GM23338 (cell line): ENCODE measurements around the gene NPAP1. TPM values are rescaled to one million over a fixed set of nuclear protein-coding genes. Genes with fewer than 3 reads are reported as not detected.
A peak's percentile ranks its signal among the peaks of the same experiment; 100 is the strongest.

Experiments
- ATAC-seq: fragments of 200-7000 bp; cut with Tn5 transposase; 3 replicates; pipeline ENCODE4 v1.9.1; 2020
- DNase-seq: peaks from one replicate; pipeline ENCODE4 v3.0.0-alpha.2; 2015; ENCODE audit warnings: low spot score
- H2AFZ ChIP-seq: fragments of 200-600 bp; sonication (generic); 2 replicates; pipeline ENCODE4 v1.8.0; 2016; ENCODE audit warnings: antibody characterized with exemption, mild to moderate bottlenecking, moderate library complexity
- H3F3A ChIP-seq: fragments of 200-600 bp; sonication (generic); replicated peaks from 2 replicates; pipeline ENCODE4 v1.8.0; 2017; ENCODE audit warnings: antibody characterized with exemption, mixed run types, low read depth
- H3K27ac ChIP-seq: fragments of 200-600 bp; sonication (generic); 2 replicates; pipeline ENCODE4 v1.6.1; 2016; ENCODE audit warnings: low read depth
- H3K27me3 ChIP-seq: fragments of 200-600 bp; sonication (generic); 2 replicates; pipeline ENCODE4 v1.8.0; 2016; ENCODE audit warnings: mild to moderate bottlenecking, mixed run types, moderate library complexity; ENCODE audit not compliant: insufficient read depth
- H3K36me3 ChIP-seq: fragments of 200-600 bp; sonication (generic); 2 replicates; pipeline ENCODE4 v1.8.0; 2016; ENCODE audit warnings: mild to moderate bottlenecking; ENCODE audit not compliant: insufficient read depth
- H3K4me1 ChIP-seq: fragments of 200-600 bp; sonication (generic); 2 replicates; pipeline ENCODE4 v1.8.0; 2016; ENCODE audit warnings: mild to moderate bottlenecking, moderate library complexity; ENCODE audit not compliant: insufficient read depth
- H3K4me2 ChIP-seq: fragments of 200-600 bp; sonication (generic); 2 replicates; pipeline ENCODE4 v1.7.1; 2017; ENCODE audit warnings: mixed run types
- H3K4me3 ChIP-seq: fragments of 200-600 bp; sonication (generic); 2 replicates; pipeline ENCODE4 v1.6.1; 2016; ENCODE audit warnings: mixed run types
- H3K79me2 ChIP-seq: fragments of 200-600 bp; sonication (generic); replicated peaks from 2 replicates; pipeline ENCODE4 v1.8.0; 2017; ENCODE audit warnings: mild to moderate bottlenecking; ENCODE audit not compliant: insufficient read depth
- H3K9me2 ChIP-seq: fragments of 200-600 bp; sonication (generic); 2 replicates; pipeline ENCODE4 v1.8.0; 2017; ENCODE audit not compliant: insufficient read depth
- H4K20me1 ChIP-seq: fragments of 200-600 bp; sonication (generic); replicated peaks from 2 replicates; pipeline ENCODE4 v1.8.0; 2017; ENCODE audit warnings: mild to moderate bottlenecking; ENCODE audit not compliant: insufficient read depth
- H3K27ac Mint-ChIP-seq: 2 replicates; pipeline ENCODE4 v1.8.0; 2020; ENCODE audit warnings: inconsistent platforms, mild to moderate bottlenecking, moderate library complexity, mixed read lengths
- H3K27me3 Mint-ChIP-seq: 3 replicates; pipeline ENCODE4 v1.8.0; 2022; ENCODE audit warnings: low read depth, mild to moderate bottlenecking, moderate library complexity, mixed read lengths, inconsistent platforms; ENCODE audit not compliant: insufficient read depth, poor library complexity
- H3K36me3 Mint-ChIP-seq: 3 replicates; pipeline ENCODE4 v1.8.0; 2021; ENCODE audit warnings: low read depth, mild to moderate bottlenecking, inconsistent platforms, moderate library complexity, mixed read lengths
- H3K4me1 Mint-ChIP-seq: 3 replicates; pipeline ENCODE4 v1.8.0; 2020; ENCODE audit warnings: mild to moderate bottlenecking, inconsistent platforms, mixed read lengths
- H3K4me3 Mint-ChIP-seq: 3 replicates; pipeline ENCODE4 v1.8.0; 2021; ENCODE audit warnings: moderate library complexity, mild to moderate bottlenecking, inconsistent platforms, mixed read lengths
- H3K9me3 Mint-ChIP-seq: 3 replicates; pipeline ENCODE4 v1.8.0; 2020; ENCODE audit warnings: moderate library complexity, mild to moderate bottlenecking, inconsistent platforms, mixed read lengths
- CREB1 ChIP-seq: fragments of 250-450 bp; sonication (Bioruptor Pico); IDR thresholded peaks from 2 replicates; pipeline ENCODE4 v1.5.0; 2020; ENCODE audit warnings: low read depth, mild to moderate bottlenecking, moderate library complexity
- CTCF ChIP-seq, 2 experiments: fragments of 200-600 bp in 1 of 2; sonication (generic) in 1 of 2; conservative IDR thresholded peaks; 2 replicates each; pipeline versions ENCODE4 v1.5.1 to v1.6.1; 2016 to 2017; ENCODE audit warnings: antibody characterized with exemption in 2 of 2, low read depth in 2 of 2, mild to moderate bottlenecking in 2 of 2, moderate library complexity in 1 of 2
- EZH2 ChIP-seq: fragments of 200-600 bp; sonication (generic); IDR thresholded peaks from one replicate; pipeline ENCODE4 v1.8.0; 2017; ENCODE audit warnings: antibody characterized with exemption, mild to moderate bottlenecking, low read depth; ENCODE audit not compliant: unreplicated experiment
- EZH2phosphoT487 ChIP-seq: fragments of 200-600 bp; sonication (generic); IDR thresholded peaks from one replicate; pipeline ENCODE4 v1.8.1; 2018; ENCODE audit warnings: antibody characterized with exemption; ENCODE audit not compliant: unreplicated experiment
- NANOG ChIP-seq: IDR thresholded peaks from 2 replicates; pipeline ENCODE4 v1.6.1; 2016; ENCODE audit warnings: antibody characterized with exemption, borderline replicate concordance
- POLR2AphosphoS5 ChIP-seq: IDR thresholded peaks from 2 replicates; pipeline ENCODE4 v1.6.1; 2016; ENCODE audit warnings: antibody characterized with exemption, low read depth
- REST ChIP-seq: IDR thresholded peaks from one replicate; pipeline ENCODE4 v1.6.1; 2018; ENCODE audit warnings: antibody characterized with exemption; ENCODE audit not compliant: unreplicated experiment
- polyA plus RNA-seq: library from polyadenylated mRNA; unstranded; fragments of >200 nt; fragmentation: Nextera tagmentation; extraction: Ambion mirVana; gene quantifications from 2 replicates; pipeline ENCODE4 v1.2.1, GENCODE V29; 2016
- total RNA-seq: library from RNA; depleted of rRNA; stranded (reverse); fragments of >200 nt; shearing (Covaris generic); gene quantifications from 2 replicates; pipeline ENCODE4 v1.2.3, GENCODE V29; 2014

The NPAP1 gene
- total and polyA plus RNA-seq, 2 experiments from 2014 or later, result 0.10 to 0.24 TPM

- TF ChIP-seq CTCF (conservative IDR thresholded peaks at IDR 0.05; ENCODE audit: low read depth in 2 of 2), result no peak
- TF ChIP-seq NANOG, result no peak
- no peak for TF ChIP-seq CREB1 (CRISPR knock-in tag)
- no peak for TF ChIP-seq EZH2
- TF ChIP-seq EZH2phosphoT487, result no peak
- TF ChIP-seq POLR2AphosphoS5, result no peak
- no peak for TF ChIP-seq REST
Observed at GRCh38 chr15:24662991-24663390, 12.6 kb upstream of the NPAP1 start (continued).

GRCh38 chr15:24676431-24676830, 856 bp downstream of the NPAP1 start:
- Mint-ChIP-seq H3K9me3 (peaks cover 73% of the 10 kb centered on the region), H3K27me3 (peaks cover 9% of the 10 kb centered on the region), H3K36me3 (peaks cover 9% of the 10 kb centered on the region), H3K4me1 (no peaks in the 10 kb centered on the region), H3K27ac (no peak overlapping the region), H3K4me3 (no peak overlapping the region)
- Histone ChIP-seq H3K36me3 (no peaks in the 10 kb centered on the region), H3K27ac (no peak overlapping the region), H3K4me3 (no peak overlapping the region), H3K9me2 (no peaks in the 10 kb centered on the region), H3F3A (no peaks in the 10 kb centered on the region), H3K4me1 (no peaks in the 10 kb centered on the region), H3K79me2 (no peaks in the 10 kb centered on the region), H4K20me1 (no peaks in the 10 kb centered on the region), H3K4me2 (no peak overlapping the region), H3K27me3 (no peaks in the 10 kb centered on the region), H2AFZ (0 out of 2 replicates have a peak overlapping the region, but pooled peaks have one; percentile 66)
- DNase-seq, result peak; percentile 74
- TF ChIP-seq CTCF (conservative IDR thresholded peaks at IDR 0.05; ENCODE audit: low read depth in 2 of 2) (peak; percentile 57 to 65), NANOG (no peak)
- ATAC-seq, result peak; percentile 86
